Osteocyte (in vitro differentiated cells): ENCODE data around the gene KATNAL2. TPM values are rescaled to one million over a fixed set of nuclear protein-coding genes. Genes with fewer than 3 reads are reported as not detected.
A peak's percentile ranks its signal among the peaks of the same experiment; 100 is the strongest.

Experiments
- DNase-seq: peaks from one replicate; pipeline ENCODE4 v3.0.0; 2021; ENCODE audit warnings: mixed read lengths; ENCODE audit not compliant: unreplicated experiment; ENCODE audit errors: extremely low spot score
- H3K27ac Mint-ChIP-seq: one replicate; pipeline ENCODE4 v1.8.0; 2021; ENCODE audit warnings: mild to moderate bottlenecking, mixed read lengths; ENCODE audit not compliant: unreplicated experiment
- H3K27me3 Mint-ChIP-seq: one replicate; pipeline ENCODE4 v1.8.0; 2021; ENCODE audit warnings: mixed read lengths; ENCODE audit not compliant: unreplicated experiment
- H3K36me3 Mint-ChIP-seq: one replicate; pipeline ENCODE4 v1.8.0; 2021; ENCODE audit warnings: mixed read lengths; ENCODE audit not compliant: unreplicated experiment
- H3K4me1 Mint-ChIP-seq: one replicate; pipeline ENCODE4 v1.8.0; 2021; ENCODE audit warnings: mixed read lengths; ENCODE audit not compliant: unreplicated experiment
- H3K4me3 Mint-ChIP-seq: one replicate; pipeline ENCODE4 v1.8.0; 2021; ENCODE audit warnings: mild to moderate bottlenecking, moderate library complexity, mixed read lengths; ENCODE audit not compliant: unreplicated experiment
- H3K9me3 Mint-ChIP-seq: one replicate; pipeline ENCODE4 v1.8.0; 2021; ENCODE audit warnings: mixed read lengths; ENCODE audit not compliant: unreplicated experiment
- long read RNA-seq: library from polyadenylated mRNA; unstranded; transcript quantifications from one replicate; pipeline ENCODE4 v2.0.0, GENCODE V29; 2021
- total RNA-seq: library from RNA; stranded (reverse); gene quantifications from 2 replicates; pipeline ENCODE4 v1.2.1, GENCODE V29; 2021
- TF ChIP-seq, protein P1 (sequence below): fragments of 200-600 bp; sonication (generic); IDR thresholded peaks from 2 replicates; pipeline ENCODE4 v1.5.0; 2021; ENCODE audit warnings: antibody characterized with exemption, mild to moderate bottlenecking, moderate library complexity

Gene KATNAL2, protein sequence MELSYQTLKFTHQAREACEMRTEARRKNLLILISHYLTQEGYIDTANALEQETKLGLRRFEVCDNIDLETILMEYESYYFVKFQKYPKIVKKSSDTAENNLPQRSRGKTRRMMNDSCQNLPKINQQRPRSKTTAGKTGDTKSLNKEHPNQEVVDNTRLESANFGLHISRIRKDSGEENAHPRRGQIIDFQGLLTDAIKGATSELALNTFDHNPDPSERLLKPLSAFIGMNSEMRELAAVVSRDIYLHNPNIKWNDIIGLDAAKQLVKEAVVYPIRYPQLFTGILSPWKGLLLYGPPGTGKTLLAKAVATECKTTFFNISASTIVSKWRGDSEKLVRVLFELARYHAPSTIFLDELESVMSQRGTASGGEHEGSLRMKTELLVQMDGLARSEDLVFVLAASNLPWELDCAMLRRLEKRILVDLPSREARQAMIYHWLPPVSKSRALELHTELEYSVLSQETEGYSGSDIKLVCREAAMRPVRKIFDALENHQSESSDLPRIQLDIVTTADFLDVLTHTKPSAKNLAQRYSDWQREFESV
- total RNA-seq: 7.1 and 7.9 TPM in 2 replicates
- long read RNA-seq, partial matches to known transcripts: 6 of 16 reads
- long read RNA-seq, other reads (novel, unspliced or antisense): 9 of 16 reads

DNA sequence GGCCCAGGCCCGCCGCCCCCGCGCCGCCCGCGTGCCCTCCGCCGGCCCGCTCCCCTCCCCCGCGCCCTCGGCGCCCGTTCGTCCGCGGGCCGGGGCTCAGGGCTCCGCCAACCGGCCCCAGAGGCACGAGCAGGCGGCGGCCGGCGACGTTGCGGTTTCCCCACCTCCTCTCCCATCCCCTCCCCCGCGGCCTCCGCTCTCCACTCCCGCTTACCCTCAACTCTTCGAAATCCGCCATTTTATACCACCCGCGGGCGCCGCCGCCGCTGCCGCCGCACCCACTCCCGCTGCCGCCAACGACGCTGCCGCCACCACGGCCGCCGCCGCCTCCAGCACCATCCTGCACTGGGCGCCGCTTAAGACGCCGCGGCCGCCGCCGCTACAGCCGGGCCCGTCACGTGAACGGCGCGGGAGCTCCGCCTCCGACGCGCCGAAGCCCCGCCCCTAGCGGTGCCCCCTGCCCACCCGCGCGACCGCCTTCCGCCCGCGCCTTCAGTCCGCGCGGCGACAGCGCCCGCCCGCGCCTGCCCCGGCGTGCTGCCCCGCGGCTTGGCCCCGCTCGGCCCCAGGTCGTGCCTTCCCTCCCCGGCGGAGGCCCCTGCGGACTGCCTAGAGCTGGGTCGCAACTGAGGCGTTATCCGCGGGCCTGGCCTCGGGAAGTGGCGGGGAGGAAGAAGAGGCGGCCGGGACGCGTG, at the start of gene KATNAL2, which contains the start of gene PIAS2:
Gene KATNAL2 (plus strand): TSS at position 495 of the 695 bp plus-strand sequence. CDS start 29,271 bp downstream, outside the sequence.
Gene PIAS2 (minus strand): TSS at position 400 of the 695 bp plus-strand sequence. CDS start 162 bp downstream, at position 238.
- TF ChIP-seq, protein P1, sequence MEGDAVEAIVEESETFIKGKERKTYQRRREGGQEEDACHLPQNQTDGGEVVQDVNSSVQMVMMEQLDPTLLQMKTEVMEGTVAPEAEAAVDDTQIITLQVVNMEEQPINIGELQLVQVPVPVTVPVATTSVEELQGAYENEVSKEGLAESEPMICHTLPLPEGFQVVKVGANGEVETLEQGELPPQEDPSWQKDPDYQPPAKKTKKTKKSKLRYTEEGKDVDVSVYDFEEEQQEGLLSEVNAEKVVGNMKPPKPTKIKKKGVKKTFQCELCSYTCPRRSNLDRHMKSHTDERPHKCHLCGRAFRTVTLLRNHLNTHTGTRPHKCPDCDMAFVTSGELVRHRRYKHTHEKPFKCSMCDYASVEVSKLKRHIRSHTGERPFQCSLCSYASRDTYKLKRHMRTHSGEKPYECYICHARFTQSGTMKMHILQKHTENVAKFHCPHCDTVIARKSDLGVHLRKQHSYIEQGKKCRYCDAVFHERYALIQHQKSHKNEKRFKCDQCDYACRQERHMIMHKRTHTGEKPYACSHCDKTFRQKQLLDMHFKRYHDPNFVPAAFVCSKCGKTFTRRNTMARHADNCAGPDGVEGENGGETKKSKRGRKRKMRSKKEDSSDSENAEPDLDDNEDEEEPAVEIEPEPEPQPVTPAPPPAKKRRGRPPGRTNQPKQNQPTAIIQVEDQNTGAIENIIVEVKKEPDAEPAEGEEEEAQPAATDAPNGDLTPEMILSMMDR: no peak
- H3K27ac Mint-ChIP-seq: peak within 1 kb of the TSS; percentile 87
- H3K27me3 Mint-ChIP-seq: no peaks in the 10 kb centered on the region

DNA sequence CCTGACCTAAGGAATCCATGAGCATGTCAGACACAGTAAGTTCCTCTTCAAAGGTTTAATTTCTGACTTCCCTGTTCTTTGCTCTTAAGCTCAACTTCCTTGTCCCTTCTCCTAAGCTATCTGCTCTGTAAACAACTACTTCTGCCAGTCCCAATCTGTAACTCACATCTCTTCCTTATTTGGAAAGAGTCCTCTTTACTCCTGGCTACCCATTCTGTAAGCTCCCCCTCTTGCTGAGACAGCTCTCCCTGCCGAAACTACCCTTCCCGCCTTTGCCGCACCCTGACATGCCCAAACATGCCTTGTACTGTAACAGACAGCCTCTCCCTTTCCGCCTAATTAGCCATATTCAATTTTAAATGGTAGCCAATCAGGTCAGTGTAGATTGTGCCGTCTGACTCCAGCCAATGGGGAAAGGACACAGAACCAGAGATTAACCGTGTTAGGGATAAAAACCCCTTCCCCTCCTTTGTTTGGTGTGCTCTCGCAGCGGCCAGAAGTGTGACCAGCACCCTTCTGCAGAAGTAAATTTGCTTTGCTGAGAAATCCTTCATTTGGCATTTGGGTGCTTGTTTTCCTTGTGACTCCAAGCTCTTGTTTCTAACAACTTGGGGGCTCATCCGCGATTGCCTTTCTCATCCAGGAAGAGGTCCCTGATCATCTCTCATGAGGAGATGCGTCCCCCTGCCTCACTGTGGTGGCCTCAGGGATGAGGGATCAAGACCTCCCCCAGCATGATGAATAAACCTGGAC, 49.1 kb upstream of the KATNAL2 start:
- Mint-ChIP-seq H3K27ac (no peak overlapping the region), H3K9me3 (peaks cover 16% of the 10 kb centered on the region)

More for the DNA sequence above, at the start of gene KATNAL2, which contains the start of gene PIAS2:
- Mint-ChIP-seq H3K4me3 (peak within 1 kb of the TSS; percentile 84), H3K4me1 (peaks cover 30% of the 10 kb centered on the region), H3K36me3 (peaks cover 2% of the 10 kb centered on the region), H3K9me3 (no peaks in the 10 kb centered on the region)
- peak; percentile 94 for DNase-seq

DNA sequence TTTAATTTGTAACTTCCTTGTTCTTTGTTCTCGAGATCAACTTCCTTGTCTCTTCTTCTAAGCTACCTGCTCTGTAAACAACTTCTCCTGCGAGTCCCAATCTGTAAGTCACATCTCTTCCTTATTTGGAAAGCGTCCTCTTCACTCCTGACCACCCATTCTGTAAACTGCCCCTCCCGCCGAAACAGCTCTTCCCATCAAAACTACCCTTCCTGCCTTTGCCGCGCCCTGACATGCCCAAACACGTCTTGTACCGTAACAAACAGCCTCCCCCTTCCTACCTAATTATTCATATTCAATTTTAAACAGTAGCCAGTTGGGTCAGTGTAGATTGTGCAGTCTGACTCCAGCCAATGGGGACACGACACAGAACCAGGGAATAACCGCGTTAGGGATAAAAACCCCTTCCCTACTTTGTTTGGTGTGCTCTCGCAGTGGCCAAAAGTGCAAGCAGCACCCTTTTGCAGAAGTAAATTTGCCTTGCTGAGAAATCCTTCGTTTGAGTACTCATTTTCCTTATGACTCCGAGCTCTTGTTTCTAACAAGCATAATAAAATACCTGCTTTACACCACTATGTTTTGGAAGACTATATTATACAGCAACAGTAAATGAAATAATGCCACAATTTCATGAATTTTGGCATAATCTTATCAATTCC, 39.9 kb upstream of the KATNAL2 start:
- Mint-ChIP-seq H3K9me3 (peaks cover 23% of the 10 kb centered on the region), H3K4me3 (no peak overlapping the region), H3K36me3 (peaks cover 42% of the 10 kb centered on the region), H3K27ac (no peak overlapping the region), H3K4me1 (no peaks in the 10 kb centered on the region), H3K27me3 (no peaks in the 10 kb centered on the region)
- TF ChIP-seq, protein P1: no peak
- DNase-seq: no peak

More for the DNA sequence above, 49.1 kb upstream of the KATNAL2 start:
- TF ChIP-seq, protein P1: no peak
- DNase-seq: no peak
- H3K4me3 Mint-ChIP-seq: no peak overlapping the region
- peaks cover 19% of the 10 kb centered on the region for H3K36me3 Mint-ChIP-seq
- no peaks in the 10 kb centered on the region for H3K27me3 Mint-ChIP-seq
- H3K4me1 Mint-ChIP-seq: peaks cover 23% of the 10 kb centered on the region

DNA sequence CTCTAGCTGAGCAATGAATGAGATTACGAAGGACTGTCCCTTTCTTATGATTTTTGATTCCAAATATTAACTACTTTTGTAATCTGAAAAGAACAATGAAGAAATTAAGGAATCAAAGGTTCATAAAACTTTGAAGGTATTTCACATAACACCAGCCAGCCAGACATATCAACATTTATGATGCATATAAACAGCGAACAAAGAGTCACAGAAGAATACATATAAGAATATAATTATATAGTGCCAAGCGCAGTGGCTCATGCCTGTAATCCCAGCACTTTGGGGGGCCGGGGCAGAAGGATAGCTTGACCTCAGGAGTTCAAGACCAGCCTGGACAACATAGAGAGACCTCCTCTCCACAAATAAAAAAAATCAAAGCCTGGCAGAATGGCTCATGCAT, 34.2 kb upstream of the KATNAL2 start:
- Mint-ChIP-seq H3K4me3 (no peak overlapping the region), H3K4me1 (no peaks in the 10 kb centered on the region), H3K9me3 (peaks cover 12% of the 10 kb centered on the region), H3K36me3 (peaks cover 21% of the 10 kb centered on the region), H3K27ac (no peak overlapping the region), H3K27me3 (no peaks in the 10 kb centered on the region)
- TF ChIP-seq, protein P1: no peak
- no peak for DNase-seq
